Fibroblast of upper back skin (primary cell): ENCODE results near the gene CHTF18.
"Not testable (repeated sequence)": the region's sequence is repeated elsewhere in the genome, so short reads cannot be mapped to it uniquely, and the experiment has no call there.

Experiments used
- DNase-seq: peaks from one replicate; pipeline ENCODE4 v3.0.0-alpha.2; 2013

Gene CHTF18

DNA sequence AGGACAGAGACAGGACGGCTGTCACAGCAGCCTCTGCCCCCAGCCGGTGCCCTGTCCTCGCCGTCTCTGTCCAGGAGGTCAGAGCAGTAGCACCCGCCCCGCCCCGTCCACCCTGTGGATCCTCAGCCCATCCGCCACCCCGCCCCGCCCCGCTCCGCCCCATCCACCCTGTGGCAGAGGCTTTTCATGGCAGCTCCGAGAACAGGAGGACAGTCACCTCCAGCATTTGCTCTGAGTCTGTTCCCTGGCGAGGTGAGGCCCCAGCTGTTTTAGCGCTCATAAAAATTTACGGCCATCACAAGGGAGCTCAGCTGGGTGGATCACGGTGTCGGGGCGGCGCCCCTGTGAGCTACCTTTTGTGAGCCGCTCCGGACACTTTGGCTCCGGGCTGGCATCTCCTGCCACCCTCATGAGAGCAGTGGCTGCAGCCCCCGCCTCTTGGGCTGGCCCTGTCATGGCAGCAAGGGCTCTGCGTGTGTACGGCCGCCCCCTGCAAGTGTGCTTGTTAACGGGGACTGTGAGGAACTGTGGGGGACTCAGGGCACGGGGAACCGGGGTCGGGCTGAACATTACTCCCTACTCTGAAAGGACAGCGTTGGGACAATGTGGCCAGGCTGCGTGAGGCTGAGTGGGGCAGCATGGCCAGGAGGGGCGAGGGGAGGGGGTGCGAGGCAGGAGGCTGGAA is 44.4 kb downstream of the CHTF18 start:
- no peak for DNase-seq

- DNase-seq, result no peak
Measured at GRCh38 chr16:833411-833810, 45.0 kb downstream of the CHTF18 start.

- no peak for DNase-seq
Measured at GRCh38 chr16:835373-835772, 47.0 kb downstream of the CHTF18 start.

DNA sequence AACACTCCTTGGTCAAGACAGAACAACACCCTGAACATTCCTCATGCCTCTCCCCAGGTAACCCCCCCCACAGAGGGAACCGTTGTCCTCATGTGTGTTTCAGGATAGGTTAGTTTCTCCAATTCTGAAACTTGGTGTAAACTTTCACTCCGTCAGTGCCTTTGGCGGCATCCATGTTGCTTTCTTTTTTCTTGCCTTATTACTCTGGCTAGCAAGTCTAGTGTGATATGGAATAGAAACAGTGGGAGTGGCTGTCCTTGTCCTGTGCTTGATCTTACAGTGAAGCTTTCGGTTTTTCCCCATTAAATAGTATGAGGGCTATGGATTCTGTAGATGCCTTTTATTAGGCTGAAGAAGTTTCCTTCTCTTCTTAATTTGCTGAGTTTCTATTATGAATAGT is 47.8 kb downstream of the CHTF18 start:
- no peak for DNase-seq

DNA sequence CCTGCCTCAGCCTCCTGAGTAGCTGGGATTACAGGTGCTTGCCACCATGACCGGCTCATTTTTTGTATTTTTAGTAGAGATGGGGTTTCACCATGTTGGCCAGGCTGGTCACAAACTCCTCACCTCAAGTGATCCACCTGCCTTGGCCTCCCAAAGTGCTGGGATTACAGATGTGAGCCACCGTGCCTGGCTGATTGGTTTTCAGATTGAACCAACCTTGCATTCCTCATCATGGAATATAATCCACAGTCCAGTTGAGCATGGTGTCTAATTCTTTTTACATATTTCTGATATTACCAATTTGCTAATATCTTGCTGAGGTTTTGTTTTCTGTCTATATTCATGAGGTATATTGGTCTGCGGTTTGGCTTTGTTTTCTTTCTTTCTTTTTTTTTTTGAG is 48.4 kb downstream of the CHTF18 start:
- not testable (repeated sequence) for DNase-seq

DNA sequence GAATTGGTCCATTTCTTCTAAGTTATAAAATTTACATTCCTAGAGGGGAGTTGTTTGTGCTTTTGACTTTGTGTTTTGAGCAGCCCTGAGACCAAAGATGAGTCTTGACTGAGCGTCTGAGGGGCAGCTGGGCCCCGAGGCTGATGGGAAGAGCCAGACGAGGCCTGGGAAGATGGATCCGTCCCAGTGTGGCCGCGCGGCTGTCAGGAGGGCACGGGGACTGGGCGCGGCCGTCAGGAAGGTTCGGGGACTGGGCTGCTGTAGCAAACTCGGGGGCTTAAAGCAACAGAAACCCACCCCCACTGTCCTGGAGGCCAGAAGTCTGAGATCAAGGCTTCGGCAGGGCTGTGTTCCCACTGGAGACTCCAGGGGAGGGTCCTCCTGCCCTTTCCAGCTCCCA is 50.3 kb downstream of the CHTF18 start:
- DNase-seq, result no peak

- no peak for DNase-seq
Measured at GRCh38 chr16:839643-840408, 51.4 kb downstream of the CHTF18 start.

GRCh38 chr16:840561-841454 is 52.4 kb downstream of the CHTF18 start:
- no peak for DNase-seq

- DNase-seq, result no peak
Measured at GRCh38 chr16:841455-842060, 53.1 kb downstream of the CHTF18 start.

- no peak for DNase-seq
Measured at GRCh38 chr16:842061-842476, 53.6 kb downstream of the CHTF18 start.

GRCh38 chr16:842711-843560 is 54.5 kb downstream of the CHTF18 start:
- no peak for DNase-seq

GRCh38 chr16:843771-844170 is 55.4 kb downstream of the CHTF18 start:
- DNase-seq, result no peak

DNA sequence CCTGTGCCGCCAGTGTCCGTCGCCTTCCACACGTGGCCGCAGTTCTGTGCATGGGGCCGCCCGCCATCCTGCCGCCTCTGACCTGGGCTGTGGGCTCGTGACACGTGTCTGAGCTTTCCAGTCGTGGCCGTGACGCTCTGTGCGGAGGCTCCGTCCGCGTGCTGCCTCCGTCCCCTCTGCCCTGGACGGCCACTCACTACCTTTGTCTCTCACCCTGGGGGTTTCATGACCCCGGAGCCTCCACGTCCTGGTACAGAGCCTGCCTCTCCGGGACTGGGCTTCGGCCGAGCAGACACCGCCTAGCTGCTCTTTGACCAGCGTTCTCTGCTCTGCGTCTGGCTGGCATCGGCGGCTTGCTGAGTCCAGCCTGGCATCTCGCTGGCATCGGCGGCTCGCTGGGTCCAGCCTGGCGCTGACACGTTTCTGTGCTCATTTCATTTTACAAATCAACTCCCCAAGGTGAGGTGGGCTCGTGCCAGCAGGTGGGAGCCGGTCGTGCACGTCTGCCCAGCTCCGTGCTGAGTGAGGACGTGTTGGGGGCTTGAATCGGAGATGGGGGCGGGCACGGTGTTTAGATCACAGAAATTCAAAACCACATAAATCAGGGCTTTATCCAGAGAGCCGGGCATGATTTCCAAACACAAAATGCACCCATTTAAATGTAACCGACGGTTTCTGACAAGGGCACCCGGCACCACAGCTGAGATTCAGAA is 56.4 kb downstream of the CHTF18 start:
- DNase-seq, result no peak

- DNase-seq, result no peak
Measured at GRCh38 chr16:845351-845745, 56.9 kb downstream of the CHTF18 start.

DNA sequence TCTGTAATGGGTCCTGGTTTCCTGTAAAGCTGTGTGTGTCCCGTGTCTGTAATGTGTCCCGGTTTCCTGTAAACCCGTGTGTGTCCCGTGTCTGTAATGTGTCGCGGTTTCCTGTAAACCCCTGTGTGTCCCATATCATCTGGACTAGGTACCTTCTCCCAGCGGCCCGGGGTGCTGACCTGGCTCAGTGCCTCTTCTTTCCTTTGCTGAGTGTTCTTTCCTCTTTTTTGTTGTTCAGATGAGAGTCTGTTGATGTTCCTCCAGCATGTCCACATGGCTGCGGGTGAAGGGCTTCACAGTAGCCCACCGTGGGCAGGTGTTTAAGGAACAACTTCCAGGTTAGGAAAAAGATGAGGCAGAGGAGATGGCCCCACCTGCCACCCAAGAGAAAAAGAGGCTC is 58.7 kb downstream of the CHTF18 start:
- DNase-seq, result no peak
